Suppressor macrophage (primary cell): ENCODE measurements around the gene HLCS.

Experiments used
- DNase-seq, 4 experiments: peaks; one replicate each; pipeline ENCODE4 v3.0.0-alpha.2; 2020 to 2022

Gene HLCS

DNA sequence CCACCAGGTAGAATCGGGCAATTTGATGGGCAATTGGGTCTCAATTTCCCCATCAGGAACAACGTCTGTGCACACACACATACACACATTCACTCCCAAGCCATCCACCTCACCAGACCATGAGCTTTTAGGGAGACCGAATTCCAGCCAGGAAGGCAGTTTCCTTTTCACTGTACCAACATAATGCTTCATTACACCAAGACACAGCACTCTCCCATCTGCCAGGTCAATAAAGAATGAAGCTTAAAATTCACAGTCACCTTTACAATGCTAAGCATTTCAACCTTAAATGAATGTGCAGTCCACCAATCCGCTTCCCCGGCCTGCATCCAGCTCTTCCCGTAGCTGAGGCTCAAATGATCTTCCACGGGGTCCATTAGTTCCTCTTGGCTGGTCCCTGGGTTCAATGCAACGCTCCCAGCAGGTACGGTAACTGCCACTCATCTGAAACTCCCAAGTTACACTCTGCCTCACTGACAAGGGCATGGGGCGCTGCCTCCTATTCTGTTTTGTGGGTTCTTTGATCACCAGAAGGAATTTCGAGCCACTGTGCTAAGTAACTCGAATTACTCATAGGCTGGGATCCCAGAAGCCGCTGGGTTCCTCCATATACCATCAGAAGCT lies 162.5 kb downstream of the HLCS start:
- DNase-seq = no peak

DNA sequence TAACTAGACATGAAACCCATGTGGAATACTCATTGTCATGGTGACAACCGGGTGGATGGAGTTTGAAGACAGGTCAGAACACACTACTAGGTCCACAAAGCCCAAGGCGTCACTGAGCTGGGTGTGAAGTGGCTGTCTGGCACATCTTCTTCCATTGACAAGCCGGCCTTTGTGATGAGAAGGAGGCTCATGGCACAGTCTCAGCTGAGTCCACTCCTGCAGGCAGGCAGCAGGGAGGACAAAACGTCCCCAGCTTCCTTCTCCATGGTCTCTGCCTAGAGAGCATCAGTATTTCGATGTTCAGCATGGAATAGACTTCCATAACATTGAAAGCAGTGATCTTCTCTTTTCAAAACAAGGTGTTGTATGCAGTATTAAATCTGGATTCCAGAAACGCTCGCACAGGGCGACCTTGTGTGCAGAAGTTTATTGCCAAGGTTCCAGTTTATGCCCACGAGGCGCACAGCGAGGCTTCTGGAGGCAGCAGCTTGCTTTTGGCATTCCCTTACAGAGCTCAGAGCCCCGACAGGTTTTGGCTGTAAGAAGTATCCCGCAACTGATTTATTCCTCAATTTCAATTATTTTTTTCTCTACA lies 163.3 kb downstream of the HLCS start:
- DNase-seq = no peak

DNA sequence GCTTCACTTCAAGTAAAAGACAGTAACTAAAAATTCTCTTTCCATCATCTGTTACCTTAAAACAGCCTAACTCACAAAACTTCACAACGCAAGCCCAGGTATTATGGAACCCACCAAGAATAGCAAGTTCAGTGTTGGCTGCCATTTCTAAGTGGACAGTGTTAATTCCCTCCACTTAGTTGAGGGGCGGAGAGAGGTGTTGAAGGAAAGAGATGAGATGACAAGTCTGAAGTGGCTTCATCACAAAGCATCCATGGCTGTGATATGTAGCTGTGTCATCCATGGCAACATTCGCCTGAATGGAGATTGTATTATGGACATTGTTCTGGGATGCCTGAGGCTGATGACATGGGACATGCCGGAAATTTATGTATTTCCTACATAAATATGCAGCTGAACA lies 165.7 kb downstream of the HLCS start:
- DNase-seq = no peak

DNA sequence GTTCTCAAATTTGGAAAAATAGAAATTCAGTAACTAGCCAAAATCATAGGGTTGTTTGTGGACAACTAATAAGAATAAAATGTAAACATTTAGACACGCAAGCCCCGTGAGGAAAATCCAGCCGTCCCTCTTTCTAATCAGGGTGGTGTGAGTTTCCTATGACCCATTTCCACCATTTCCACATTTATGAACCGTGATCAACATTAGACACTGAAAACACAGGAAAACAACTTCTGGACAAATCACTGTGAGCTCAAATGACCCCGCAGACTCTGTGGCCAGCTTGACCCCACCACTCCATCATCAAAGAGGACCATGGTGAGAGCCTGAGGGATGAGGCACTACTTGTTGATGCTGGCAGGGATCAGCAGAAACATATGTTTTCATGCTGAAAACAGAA lies 166.6 kb downstream of the HLCS start:
- DNase-seq = no peak

DNA sequence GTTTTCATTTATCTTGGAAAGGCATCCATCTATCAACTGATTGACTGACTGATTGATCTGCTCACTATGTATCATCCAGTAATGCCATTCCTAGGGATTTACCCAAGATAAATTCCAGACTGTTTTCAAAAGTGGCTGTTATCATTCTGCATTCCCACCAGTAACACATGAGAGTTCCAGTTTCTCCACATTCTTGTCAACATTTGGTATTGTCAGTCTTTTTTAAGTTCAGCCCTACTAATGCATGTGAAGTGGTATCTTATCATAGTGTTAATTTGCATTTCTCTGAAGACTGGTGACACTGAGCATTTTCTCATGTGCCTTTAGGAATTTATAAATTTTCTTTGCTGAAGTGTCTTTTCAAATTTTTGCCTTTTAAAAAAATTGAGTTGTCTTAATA lies 168.0 kb downstream of the HLCS start:
- no peak for DNase-seq

DNA sequence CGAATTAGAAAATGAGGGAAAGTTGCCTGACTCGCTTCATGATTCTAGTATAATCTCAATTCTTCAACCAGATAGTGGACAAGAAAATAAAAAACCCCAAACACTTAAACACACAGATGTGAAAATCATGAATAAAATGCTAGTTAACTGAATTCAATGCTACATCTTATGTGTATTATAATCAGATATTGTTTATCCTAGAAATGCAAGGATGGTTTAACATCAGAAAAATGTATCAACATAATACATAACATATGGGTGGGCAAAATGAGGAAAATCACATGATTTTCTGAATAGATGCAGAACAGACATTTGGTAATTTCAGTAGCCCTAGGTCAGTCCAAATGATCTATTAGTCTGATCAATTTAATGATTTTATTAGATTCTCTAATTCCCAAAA lies 170.4 kb downstream of the HLCS start:
- DNase-seq = no peak

DNA sequence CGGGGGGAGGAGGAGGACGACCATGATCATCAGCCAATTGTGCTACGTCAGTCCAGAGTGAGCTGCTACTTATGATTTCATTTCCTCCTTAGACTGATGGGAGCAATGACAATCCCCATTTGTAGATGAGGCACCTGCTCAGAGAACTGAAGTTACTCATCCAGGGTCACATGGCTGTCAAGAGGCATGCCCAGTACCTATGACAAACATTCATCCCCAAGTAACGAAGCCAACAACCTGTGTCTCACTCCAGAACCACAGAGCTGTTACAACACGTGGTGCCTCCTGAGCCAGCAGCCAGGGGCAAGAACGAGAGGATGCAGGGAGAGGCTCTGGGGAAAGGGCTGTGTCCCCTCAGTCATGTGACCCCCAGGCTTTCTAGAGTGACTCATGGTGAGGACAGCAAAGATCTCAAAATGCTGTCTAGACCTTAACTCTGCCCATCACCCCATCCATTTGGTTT lies 173.9 kb downstream of the HLCS start:
- no peak for DNase-seq

DNA sequence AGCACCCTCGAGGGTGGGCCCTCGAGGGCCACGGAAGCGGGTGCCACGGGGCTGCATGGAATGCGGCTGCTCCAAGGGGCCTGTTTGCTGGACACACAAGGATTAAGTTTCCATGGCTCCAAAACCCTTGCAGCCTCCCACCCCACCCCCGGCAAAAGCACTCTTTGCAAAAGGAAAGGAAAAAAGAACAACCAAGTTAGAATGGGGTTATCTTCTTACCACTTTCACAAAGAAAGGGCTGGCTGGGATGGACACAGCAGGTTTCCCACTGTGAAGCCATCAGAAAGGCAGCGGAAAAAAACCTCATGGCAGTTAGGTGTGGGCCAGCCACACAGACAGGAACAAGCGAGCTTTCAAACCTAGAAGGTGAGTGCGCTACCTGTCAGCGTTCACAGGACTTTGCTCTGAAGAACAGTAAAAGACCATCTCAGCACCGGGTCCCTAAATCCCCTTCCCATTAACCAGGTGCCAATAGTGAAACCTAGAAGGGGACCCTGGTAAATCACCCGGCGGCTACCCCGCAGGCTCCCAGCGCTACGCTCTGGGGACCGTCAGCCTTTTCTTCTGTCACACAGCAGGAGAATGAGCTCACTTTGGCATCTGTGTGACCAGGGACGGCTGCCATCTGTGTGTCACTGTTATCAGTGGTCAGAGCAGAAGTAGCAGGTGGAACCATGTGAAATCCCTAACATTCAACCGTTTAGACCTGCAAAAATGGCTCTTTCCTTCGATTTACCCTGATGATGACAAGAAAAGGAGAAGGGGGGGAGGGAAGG lies 174.6 kb downstream of the HLCS start:
- no peak for DNase-seq

DNA sequence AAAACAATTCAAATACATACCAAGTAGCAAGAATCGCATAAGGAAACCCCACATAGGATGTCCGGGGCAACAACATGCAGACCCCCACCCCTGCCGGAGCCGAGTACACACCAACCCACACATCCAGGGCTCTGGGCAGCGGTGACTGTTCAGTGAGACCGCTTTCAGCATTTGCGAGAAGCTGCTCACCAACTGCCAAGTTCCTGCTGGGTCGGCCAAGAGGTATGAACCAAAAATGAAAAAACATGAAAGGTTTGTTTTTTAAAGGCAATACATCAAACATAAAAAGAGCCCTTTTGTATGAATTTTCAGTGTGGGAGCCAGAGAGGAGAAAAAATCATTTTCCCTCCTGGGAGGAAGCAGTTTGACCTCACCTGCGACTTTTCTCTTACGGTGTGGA lies 175.3 kb downstream of the HLCS start:
- DNase-seq = no peak

DNA sequence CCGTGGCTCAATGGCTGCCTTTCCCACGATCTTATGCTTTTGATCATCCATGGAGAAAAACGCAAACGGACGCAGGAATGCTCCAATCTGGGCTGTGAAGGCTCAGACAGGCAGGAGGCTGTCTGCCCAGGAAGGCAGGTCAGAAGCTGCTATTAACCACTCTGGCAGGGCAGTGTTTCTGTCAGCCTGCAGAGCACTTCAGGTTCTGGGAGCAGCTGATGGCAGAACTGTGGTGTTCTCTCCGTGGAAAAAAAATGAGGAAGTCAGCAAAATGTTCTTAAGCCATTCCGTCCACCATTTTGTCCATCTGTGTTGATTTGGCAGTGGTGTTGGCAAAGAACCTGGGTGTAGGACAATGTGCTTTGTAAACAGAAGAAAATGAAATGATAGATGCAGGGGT lies 175.9 kb downstream of the HLCS start:
- DNase-seq = no peak

DNA sequence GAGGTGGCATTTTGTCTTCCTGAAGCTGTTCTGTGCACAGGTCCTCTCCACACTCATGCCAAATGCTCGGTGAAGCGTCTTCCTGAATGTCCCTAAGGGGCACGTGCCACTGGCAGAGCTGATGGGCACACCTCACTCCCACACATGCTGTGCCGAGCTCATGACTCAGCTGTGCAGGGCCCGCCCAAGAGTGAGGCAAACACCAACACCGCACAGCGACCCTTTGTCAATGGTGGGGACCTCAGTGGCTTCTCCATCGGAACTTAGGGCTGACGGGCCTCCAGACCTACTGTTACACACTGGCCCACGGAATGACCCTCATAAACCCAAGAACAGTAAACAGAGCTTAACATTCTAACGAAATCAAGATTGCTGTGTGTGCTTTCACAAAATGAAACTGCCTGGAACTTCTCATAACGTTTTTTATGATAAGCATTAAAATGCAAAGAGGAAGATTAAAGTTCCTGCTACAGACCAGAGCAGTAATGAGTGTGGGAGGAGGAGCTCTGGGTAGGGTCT lies 178.3 kb downstream of the HLCS start:
- no peak for DNase-seq

DNA sequence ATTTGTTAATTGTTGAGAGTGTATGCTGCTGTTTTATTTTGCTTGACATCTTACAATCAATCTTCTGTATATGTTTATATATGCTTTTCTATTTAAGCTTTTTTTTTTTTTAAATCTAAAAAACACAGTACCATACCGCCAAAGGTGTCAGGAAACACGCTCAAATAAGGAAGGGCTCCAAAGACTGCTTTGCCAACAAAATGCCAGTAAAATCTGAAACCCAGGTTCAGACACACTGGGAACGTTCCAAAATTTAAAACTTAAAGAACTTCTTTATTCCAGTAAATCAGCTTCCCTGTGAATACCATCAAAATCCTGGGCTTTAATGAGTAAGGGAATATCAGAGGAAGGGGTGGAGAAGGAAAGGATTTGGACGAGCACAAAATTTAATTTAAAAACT lies 180.3 kb downstream of the HLCS start:
- DNase-seq = no peak

DNA sequence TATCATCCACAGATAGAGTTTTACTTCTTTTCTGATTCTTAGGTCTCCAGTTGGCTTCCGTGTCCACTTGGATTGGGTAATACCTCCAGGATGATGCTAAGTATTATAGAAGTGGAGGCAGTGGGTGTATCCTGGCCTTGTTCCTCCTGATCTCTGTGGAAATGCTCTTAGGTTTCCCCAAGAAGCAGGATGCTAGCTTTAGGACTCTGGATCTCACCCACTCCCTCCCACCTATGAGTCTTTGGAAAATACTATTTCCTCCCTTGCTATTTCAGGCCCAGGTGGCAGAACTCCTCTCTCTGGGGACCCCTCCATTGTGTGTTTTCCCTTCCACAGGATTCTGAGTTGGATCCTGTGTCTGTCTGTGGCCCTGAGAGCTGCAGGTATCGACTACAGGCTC lies 180.9 kb downstream of the HLCS start:
- DNase-seq = no peak

DNA sequence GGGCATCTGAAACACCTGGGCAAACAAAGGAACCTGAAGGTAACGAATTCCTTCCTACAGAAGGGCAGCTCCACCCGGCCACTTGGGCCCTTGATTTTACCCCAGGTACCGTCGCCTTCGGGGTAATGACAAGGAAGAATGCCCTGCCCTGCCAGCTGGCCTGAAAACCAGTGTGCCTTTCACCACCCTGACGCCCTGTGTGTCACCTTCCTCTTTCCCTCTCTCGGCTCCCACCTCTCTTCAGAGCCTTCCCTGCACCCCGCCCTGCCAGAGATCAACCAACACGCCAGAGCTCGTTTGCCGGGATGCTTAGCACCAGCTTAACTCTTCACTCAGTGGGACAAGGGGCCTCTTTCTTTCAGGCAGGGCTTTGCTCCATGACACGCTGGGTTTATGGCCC lies 181.5 kb downstream of the HLCS start:
- DNase-seq = no peak

DNA sequence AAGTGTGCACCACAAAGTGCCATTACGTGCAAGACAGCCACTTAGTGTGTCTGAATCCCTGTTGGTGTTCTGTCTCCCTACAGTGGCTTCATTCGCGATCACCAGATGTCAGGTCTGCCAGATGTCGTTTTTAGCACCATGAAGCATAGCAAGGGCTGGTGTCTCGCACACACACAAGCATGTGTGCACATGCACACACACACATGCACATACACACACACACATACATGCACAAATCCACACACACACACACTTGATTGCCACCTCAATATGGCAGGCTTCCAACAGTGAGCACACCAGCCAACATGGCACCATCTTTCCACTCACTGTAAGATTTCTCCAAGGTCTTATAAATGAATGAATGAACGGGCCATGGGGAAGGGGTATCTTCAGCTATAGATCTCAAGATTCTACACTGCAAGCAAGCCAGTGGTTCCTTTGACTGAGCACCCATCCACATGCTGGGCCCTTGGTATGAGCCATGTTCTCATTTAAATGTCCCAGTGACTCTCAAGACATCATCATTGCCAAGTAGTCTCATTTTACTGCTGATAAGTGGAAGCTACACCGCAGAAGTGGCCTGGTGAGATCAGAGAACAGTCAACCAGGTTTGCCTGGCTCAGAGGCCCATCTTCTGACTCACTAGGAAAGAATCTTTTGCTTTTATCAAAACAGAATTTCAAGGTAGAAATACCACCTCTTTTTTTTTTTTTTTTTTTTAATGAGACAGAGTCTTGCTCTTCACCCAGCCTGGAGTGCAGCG lies 182.7 kb downstream of the HLCS start:
- no peak for DNase-seq

DNA sequence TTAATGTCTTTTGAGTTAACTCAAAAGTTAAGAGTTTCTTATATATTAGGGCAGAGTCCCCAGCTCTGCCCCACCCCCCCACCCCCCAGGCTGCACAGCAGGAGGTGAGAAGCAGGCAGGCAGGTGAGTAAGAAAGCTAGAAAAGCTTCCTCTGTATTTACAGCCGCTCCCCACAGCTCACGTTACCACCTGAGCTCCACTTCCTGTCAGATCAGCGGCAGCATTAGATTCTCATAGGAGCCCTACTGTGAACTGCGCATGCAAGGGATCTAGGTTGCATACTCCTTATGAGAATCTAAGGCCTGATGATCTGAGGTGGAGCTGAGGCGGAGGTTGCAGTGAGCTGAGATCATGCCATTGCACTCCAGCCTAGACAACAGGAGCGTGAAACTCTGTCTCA lies 185.6 kb downstream of the HLCS start:
- no peak for DNase-seq

DNA sequence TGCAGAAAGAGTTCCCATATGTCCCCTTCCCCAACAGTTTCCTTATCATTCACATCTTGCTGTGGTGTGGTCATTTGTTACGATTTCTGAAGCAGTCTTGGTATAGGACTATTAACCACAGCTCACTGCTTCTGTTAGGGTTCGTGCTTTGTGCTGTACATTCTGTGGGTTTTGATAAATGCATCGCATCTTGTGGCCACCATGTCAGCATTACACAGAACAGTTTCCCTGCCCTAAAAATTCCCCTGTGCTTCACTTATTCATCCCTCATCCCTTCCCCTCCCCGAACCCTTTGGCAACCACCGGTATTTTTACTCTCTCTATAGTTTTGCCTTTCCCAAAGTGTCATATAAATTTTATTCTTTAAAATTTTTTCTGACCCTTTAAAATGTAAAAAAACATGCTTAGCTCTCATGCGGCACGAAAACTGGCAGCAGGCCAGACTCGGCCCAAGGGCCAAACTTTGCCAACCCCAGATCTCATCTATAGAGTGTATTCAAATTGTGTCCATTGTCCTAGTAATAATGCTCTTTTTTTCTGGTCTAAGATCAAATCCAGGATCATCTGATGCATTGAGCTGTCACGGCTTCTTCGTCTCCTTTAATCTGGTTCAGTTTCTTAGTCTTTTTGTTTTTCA lies 189.4 kb downstream of the HLCS start:
- no peak for DNase-seq

DNA sequence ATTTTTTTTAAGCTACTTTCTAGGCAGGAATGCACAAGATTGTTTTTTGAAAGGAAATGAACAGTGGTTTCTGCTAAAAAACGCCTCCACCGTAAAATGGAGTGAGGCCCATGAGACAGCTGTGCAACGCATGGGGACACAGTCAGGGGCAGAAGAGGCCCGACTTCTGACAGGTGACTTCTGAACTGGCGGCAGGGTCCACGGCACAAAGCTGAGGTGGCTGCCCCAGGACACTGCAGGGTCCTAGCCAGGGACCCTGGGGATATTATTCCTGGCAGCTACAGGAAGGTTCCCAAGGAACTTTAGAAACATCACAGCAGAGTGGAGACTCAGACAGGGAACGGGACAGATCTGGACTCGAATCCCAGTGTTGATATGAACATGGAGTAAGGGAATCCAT lies 192.5 kb downstream of the HLCS start:
- DNase-seq = no peak

DNA sequence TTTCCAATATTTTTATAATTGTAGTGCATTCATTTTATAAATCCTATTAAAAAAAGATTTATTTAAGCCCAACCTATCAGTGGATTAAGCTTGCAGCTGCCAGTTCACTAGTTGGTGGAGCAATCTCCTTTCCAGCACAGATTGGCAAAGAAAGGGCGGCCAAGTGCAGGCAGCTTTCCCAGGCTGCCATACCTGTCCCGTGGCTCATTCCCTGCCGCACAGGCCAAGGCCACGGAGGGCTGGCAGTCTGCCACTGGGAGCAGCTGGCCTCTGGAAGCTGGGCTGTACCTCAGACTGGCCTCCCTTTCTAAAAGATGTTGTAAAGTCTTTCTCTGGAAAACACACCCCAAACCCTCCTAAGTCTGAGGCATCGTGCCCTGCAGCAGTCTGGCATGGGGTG lies 193.4 kb downstream of the HLCS start:
- DNase-seq = no peak

DNA sequence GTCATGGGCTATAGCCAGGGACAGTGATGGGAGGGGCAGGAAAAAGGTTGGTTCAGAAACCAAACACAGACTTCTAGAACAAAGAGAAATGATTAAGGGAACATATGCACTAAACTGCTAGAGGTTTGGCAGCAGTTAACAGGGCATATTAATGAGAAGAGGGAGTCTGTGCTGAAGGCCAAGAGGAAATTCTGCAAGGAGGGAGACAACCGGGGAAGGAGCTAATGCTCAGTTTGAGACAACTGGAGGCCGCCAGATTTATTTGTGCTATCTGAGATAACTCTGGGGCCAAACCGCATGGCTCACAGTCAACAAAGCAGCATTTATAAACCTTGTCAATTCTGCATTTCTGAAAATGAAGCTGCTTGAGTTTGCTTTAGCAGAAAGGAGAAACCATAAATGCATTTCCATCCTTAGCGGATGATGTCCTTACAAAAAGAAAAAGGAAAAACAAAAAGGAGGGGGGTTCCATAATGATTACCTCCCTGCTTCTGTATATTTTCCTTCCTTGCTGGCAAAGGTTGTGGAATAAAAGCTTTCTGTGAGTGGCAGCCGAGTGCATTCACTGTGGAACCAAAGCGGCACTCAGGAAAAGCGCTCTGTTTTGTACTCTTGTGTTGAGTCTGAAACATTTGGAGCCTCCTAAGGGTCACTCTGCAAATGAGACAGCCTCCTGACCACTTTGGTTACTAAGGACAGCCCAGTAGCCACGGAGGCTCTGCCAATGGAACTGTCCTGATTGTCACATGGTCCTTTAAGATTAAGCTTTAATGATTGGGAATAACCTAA lies 197.2 kb downstream of the HLCS start:
- DNase-seq = no peak

DNA sequence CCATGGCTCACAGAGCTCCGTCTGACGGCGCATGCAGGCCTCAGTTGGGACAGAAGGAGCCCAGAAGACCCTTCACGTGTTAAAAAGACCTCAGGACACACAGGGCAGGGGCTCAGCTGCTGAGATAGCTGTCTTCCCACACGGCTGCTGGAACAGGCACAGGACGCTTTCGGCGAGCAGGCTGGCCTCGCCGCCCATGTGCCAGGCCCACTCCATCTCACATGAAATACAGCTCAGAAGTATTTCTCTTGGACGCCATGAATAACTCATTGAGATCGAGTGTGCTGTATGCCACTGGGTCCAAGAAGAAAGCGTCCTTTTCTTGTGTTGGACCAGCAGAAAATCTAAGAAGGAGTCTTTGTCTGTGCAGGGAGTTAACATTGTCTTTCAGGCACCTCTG lies 198.0 kb downstream of the HLCS start:
- DNase-seq = no peak

DNA sequence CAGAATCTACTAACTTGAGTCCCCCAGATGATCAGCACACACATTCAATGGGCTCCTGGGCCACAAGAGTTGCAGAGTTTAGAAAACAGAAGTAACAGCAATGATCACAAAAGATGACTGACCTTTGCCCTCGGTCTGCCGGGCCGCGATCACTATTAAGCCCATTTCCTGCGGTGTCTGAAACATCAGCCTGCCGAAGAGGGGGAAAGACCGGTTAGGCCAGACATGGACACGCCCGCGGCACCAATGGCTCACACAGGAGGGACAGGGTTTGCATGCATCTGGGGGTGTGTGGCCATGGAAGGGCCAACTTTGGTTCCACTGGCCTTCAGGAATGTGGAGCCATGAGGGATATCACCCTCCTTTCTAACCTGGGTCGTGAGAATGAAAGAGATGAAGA lies 199.4 kb downstream of the HLCS start:
- DNase-seq = no peak
